Kidney (tissue), 14 donors: Measurements from ENCODE around the gene ZSCAN5B. TPM values are rescaled to one million over a fixed set of nuclear protein-coding genes. Genes with fewer than 3 reads are reported as not detected.

Source experiments
- DNase-seq, 5 donors: peaks; one replicate each; pipeline ENCODE4 v3.0.0-alpha.2; 2013 to 2020
- FAIRE-seq: peaks from 2 replicates; lab custom pipeline; 2012; peaks lifted over from hg19 to GRCh38; lab: Jason Lieb, UNC
- H3K27ac ChIP-seq, 2 donors: one replicate each; pipeline ENCODE4 v1.7.0; 2013; ENCODE audit warnings: low read depth in 2 of 2, low read length in 2 of 2, inconsistent platforms in 1 of 2
- H3K27me3 ChIP-seq: one replicate; pipeline ENCODE4 v1.7.1; 2013; ENCODE audit warnings: low read length, inconsistent platforms; ENCODE audit not compliant: control insufficient read depth, insufficient read depth
- H3K36me3 ChIP-seq, 3 donors: one replicate each; pipeline versions ENCODE4 v1.7.0 to v1.7.1; 2013; ENCODE audit warnings: low read length in 3 of 3, control low read depth in 1 of 3, inconsistent platforms in 1 of 3; ENCODE audit not compliant: insufficient read depth in 3 of 3, control insufficient read depth in 2 of 3
- H3K4me1 ChIP-seq, 3 donors: one replicate each; pipeline versions ENCODE4 v1.7.0 to v1.7.1; 2013; ENCODE audit warnings: low read length in 3 of 3, inconsistent platforms in 1 of 3, low read depth in 1 of 3; ENCODE audit not compliant: control insufficient read depth in 2 of 3, insufficient read depth in 2 of 3
- H3K4me3 ChIP-seq, 3 donors: one replicate each; pipeline versions ENCODE4 v1.7.0 to v1.8.1; 2013; ENCODE audit warnings: low read length in 3 of 3, control low read depth in 1 of 3, inconsistent platforms in 1 of 3
- H3K9ac ChIP-seq, 3 donors: one replicate each; pipeline versions ENCODE4 v1.7.0 to v1.7.1; 2013; ENCODE audit warnings: low read length in 3 of 3, control low read depth in 1 of 3, inconsistent platforms in 1 of 3
- H3K9me3 ChIP-seq, 3 donors: one replicate each; pipeline versions ENCODE4 v1.7.0 to v1.7.1; 2013; ENCODE audit warnings: low read length in 3 of 3, control low read depth in 1 of 3, inconsistent platforms in 1 of 3; ENCODE audit not compliant: control insufficient read depth in 2 of 3, insufficient read depth in 1 of 3
- intact Hi-C: fragments of 100-400 bp; cut with DNase I; formaldehyde crosslinking; loops from one replicate; pipeline ENCODE4 v1.11.1; 2022
- polyA plus RNA-seq: library from polyadenylated mRNA; stranded (reverse); fragments of 350-450 nt; fragmentation: Illumina TruSeq; extraction: RNeasy Lipid Tissue Mini Kit (QIAGEN cat#74804); gene quantifications from one replicate; pipeline ENCODE4 v1.2.3, GENCODE V29; 2014; ENCODE audit warnings: low read depth, low replicate concordance; ENCODE audit not compliant: insufficient read depth
- total RNA-seq: library from RNA; stranded (reverse); fragmentation: NEBNext Ultra II Directional; extraction: Animal tissue kit (Norgen Biotek cat#: 25700); gene quantifications from one replicate; pipeline ENCODE4 v1.2.1, GENCODE V29; 2021
- TF ChIP-seq, protein P1 (sequence below): IDR thresholded peaks from 3 replicates; pipeline ENCODE4 v1.5.1; 2012; ENCODE audit warnings: mild to moderate bottlenecking, moderate library complexity, borderline replicate concordance; ENCODE audit not compliant: insufficient read depth; ENCODE audit errors: extremely low read depth
- donor health status: control.
- donor health status: control.
- donor health status: control.
- donor health status: control.
- donor health status: control.
- donor health status: DM: yes; HTN: yes; CAD: no.
- donor health status: Normal renal cell carcinoma (clear cell type).

ZSCAN5B gene
- total and polyA plus RNA-seq, 2 donors from 2014 or later: not detected

DNA sequence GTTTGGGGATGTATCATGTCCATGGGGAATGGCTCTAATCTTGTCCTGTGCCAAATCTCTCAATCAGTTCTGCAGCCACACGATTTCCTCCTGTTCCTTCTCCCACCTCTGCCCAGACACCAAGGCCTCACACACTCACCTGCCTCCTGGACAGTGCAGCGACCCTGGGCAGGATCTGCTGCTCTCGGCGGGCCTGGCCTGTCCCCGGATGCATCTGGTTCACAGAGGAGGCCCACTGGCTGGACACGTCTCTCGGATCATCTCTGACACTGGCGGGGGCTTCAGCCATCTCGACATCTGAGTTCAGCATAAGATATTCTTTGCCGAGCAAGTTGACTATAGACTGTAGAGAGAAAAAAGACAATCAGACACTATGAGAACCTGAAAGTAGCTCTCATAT, 5.9 kb downstream of the ZSCAN5B start:
- Histone ChIP-seq H3K9ac (no peak overlapping the region), H3K27ac (no peak overlapping the region), H3K36me3 (no peaks in the 10 kb centered on the region), H3K27me3 (no peaks in the 10 kb centered on the region), H3K4me1 (no peaks in the 10 kb centered on the region), H3K4me3 (no peak overlapping the region), H3K9me3 (no peaks in the 10 kb centered on the region)
- TF ChIP-seq, protein P1, sequence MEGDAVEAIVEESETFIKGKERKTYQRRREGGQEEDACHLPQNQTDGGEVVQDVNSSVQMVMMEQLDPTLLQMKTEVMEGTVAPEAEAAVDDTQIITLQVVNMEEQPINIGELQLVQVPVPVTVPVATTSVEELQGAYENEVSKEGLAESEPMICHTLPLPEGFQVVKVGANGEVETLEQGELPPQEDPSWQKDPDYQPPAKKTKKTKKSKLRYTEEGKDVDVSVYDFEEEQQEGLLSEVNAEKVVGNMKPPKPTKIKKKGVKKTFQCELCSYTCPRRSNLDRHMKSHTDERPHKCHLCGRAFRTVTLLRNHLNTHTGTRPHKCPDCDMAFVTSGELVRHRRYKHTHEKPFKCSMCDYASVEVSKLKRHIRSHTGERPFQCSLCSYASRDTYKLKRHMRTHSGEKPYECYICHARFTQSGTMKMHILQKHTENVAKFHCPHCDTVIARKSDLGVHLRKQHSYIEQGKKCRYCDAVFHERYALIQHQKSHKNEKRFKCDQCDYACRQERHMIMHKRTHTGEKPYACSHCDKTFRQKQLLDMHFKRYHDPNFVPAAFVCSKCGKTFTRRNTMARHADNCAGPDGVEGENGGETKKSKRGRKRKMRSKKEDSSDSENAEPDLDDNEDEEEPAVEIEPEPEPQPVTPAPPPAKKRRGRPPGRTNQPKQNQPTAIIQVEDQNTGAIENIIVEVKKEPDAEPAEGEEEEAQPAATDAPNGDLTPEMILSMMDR: no peak
- DNase-seq (no peak), FAIRE-seq (no peak)
- intact Hi-C loops: no loop called here

DNA sequence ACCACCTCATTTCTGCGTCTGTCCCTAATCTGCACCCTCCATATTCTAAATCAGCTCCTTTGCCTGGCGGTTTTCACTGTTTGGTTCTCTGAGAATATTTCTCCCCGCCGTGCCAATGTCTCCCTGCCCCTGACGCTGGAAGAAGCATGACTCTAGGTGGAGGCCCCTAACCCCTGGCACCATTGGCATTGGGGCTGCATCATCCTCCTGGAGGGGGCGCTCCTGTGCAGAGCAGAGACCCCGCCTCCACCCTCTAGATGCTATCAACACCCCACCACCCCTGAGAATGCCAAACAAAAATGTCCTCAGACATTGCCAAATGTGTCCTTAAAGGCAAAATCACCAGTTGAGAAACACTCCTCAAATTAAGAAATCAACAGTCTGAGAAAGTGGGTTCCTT, 6.5 kb downstream of the ZSCAN5B start:
- FAIRE-seq (no peak), DNase-seq (no peak)
- H3K27ac ChIP-seq: no peak overlapping the region
- no peaks in the 10 kb centered on the region for H3K9me3 ChIP-seq
- H3K9ac ChIP-seq: no peak overlapping the region
- TF ChIP-seq, protein P1: no peak
- H3K27me3 ChIP-seq: no peaks in the 10 kb centered on the region
- H3K4me1 ChIP-seq: no peaks in the 10 kb centered on the region
- no peaks in the 10 kb centered on the region for H3K36me3 ChIP-seq
- intact Hi-C loops: no loop called here
- no peak overlapping the region for H3K4me3 ChIP-seq

DNA sequence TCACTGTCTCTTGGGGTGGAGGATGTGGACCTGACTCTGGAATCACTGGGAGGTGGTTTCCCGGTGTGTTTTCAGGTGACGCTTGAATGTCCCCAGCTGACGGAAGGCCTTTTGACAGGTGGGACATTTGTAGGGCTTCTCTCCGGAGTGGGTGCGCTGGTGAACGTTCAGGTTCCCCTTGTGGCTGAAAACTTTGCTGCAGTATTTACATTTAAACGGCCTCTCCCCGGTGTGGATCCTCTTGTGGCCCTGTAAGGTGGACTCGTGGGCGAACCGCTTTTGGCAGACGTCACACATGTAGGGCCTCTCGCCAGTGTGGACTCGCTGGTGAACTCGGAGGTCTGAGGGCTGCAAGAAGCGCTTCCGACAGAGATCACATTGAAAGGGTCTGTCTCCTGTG, 7.8 kb downstream of the ZSCAN5B start:
- Histone ChIP-seq H3K9me3 (no peaks in the 10 kb centered on the region), H3K36me3 (no peaks in the 10 kb centered on the region), H3K27me3 (no peaks in the 10 kb centered on the region), H3K9ac (no peak overlapping the region), H3K4me3 (no peak overlapping the region), H3K27ac (no peak overlapping the region), H3K4me1 (no peaks in the 10 kb centered on the region)
- intact Hi-C loops: no loop called here
- FAIRE-seq (no peak), DNase-seq (no peak)
- TF ChIP-seq, protein P1: no peak
